PC-9 (cell line): ENCODE results near the gene METTL9. TPM values are rescaled to one million over a fixed set of nuclear protein-coding genes. Genes with fewer than 3 reads are reported as not detected.

Experiments used
- BruUV-seq: library from RNA; stranded (reverse); fragments of 400-500 nt; replicated peaks from 2 replicates; lab custom pipeline; 2021; lab: Mats Ljungman, UMichigan
- CTCF ChIA-PET: fragments of 300-600 bp; sonication (Branson Sonifier 250); formaldehyde crosslinking; loops from one replicate; lab custom pipeline; 2022; ENCODE audit warnings: antibody characterized with exemption; lab: Charles Lee
- POLR2A ChIA-PET: fragments of 300-600 bp; sonication (Branson Sonifier 250); formaldehyde crosslinking; loops from one replicate; lab custom pipeline; 2022; ENCODE audit warnings: antibody characterized with exemption; ENCODE audit not compliant: unreplicated experiment; lab: Charles Lee
- DNase-seq, 2 experiments: peaks; one replicate each; pipeline versions ENCODE4 v3.0.0 to v3.0.0-alpha.2; 2015 to 2022; ENCODE audit warnings: mixed read lengths in 1 of 2
- H2AFZ ChIP-seq: fragments of 200-600 bp; sonication (generic); 2 replicates; pipeline ENCODE4 v1.8.1; 2017; ENCODE audit warnings: antibody characterized with exemption
- H3F3A ChIP-seq: fragments of 200-600 bp; sonication (generic); 2 replicates; pipeline ENCODE4 v1.8.1; 2017; ENCODE audit warnings: antibody characterized with exemption, mild to moderate bottlenecking, low read depth; ENCODE audit not compliant: insufficient read depth
- H3K27ac ChIP-seq: fragments of 200-600 bp; sonication (generic); 2 replicates; pipeline ENCODE4 v1.6.1; 2016; ENCODE audit warnings: mixed run types
- H3K27me3 ChIP-seq: fragments of 200-600 bp; sonication (generic); 2 replicates; pipeline ENCODE4 v1.6.1; 2016; ENCODE audit warnings: low read depth, mixed run types; ENCODE audit not compliant: insufficient read depth
- H3K36me3 ChIP-seq: fragments of 200-600 bp; sonication (generic); 2 replicates; pipeline ENCODE4 v1.6.1; 2016; ENCODE audit warnings: low read depth, mixed run types
- H3K4me1 ChIP-seq: fragments of 200-600 bp; sonication (generic); replicated peaks from 2 replicates; pipeline ENCODE4 v1.6.1; 2016; ENCODE audit warnings: mixed run types; ENCODE audit not compliant: insufficient read depth
- H3K4me2 ChIP-seq: fragments of 200-600 bp; sonication (generic); 2 replicates; pipeline ENCODE4 v1.6.1; 2017; ENCODE audit warnings: mixed run types
- H3K4me3 ChIP-seq: fragments of 200-600 bp; sonication (generic); 2 replicates; pipeline ENCODE4 v1.6.1; 2016; ENCODE audit warnings: mixed run types
- H3K79me2 ChIP-seq: fragments of 200-600 bp; sonication (generic); 2 replicates; pipeline ENCODE4 v1.6.1; 2017; ENCODE audit warnings: low read depth, mixed run types
- H3K9me2 ChIP-seq: fragments of 200-600 bp; sonication (generic); 2 replicates; pipeline ENCODE4 v1.8.1; 2017; ENCODE audit warnings: mild to moderate bottlenecking; ENCODE audit not compliant: insufficient read depth
- H3K9me3 ChIP-seq: fragments of 200-600 bp; sonication (generic); 2 replicates; pipeline ENCODE4 v1.8.1; 2016; ENCODE audit warnings: low read depth; ENCODE audit not compliant: insufficient read depth
- H4K20me1 ChIP-seq: fragments of 200-600 bp; sonication (generic); 2 replicates; pipeline ENCODE4 v1.8.1; 2017; ENCODE audit not compliant: insufficient read depth
- EZH2 ChIP-seq: fragments of 200-600 bp; sonication (generic); IDR thresholded peaks from 2 replicates; pipeline ENCODE4 v1.8.0; 2017; ENCODE audit warnings: antibody characterized with exemption, low read depth
- intact Hi-C: fragments of 100-400 bp; cut with micrococcal nuclease; formaldehyde crosslinking; loops from one replicate; pipeline ENCODE4 v1.10.0; 2022; ENCODE audit not compliant: unreplicated experiment
- total RNA-seq: library from RNA; stranded (reverse); gene quantifications from 2 replicates; pipeline ENCODE4 v1.2.3, GENCODE V29; 2021
- TF ChIP-seq, protein P1 (sequence below): fragments of 200-600 bp; sonication (generic); conservative IDR thresholded peaks from 2 replicates; pipeline ENCODE4 v1.6.1; 2017; ENCODE audit warnings: mixed run types, antibody characterized with exemption, mild to moderate bottlenecking, moderate library complexity

The METTL9 gene
- total RNA-seq, 1 experiment from 2014 or later, result 136 TPM

DNA sequence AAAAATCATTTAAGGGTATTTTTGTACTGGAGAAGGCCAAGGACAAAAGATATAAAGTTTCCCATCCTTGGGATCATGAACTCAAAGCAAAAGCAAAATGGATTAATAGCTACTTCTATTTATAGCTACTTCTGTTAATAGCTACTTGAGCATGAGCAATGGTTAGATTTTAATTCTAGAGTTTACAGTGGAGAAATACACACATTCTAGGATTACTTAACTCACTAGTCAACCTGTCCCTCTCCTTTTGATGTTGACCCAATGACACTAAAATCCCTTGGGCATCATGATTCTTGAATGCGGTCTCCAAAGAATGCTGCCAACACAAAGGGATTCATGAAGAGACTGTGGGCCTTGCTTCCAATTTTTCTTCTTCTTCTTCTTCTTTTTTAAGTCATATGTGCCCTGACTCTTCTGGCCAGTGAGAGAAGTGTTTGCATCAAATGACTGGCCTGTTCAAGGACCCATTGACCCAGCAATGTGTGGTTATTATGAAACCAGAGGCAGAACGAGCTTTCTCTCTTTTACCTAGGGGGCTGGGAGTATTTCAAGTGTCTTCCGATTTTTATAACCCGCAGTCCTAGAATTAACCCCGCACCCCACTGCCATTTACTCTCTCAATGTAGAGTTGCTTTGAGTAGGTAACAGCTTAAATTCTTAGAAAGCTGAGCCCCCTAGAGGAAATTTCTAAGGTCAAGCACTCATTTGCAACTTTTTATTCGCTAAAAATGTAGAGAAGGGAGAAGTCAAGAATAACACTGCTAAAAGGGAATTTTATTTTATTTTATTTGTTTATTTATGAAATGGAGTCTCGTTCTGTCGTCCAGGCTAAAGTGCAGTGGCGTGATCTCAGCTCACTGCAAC lies 99.0 kb downstream of the METTL9 start:
- ChIA-PET POLR2A (no interaction called here), CTCF (no interaction called here)
- TF ChIP-seq EZH2, result no peak
- TF ChIP-seq, protein P1, sequence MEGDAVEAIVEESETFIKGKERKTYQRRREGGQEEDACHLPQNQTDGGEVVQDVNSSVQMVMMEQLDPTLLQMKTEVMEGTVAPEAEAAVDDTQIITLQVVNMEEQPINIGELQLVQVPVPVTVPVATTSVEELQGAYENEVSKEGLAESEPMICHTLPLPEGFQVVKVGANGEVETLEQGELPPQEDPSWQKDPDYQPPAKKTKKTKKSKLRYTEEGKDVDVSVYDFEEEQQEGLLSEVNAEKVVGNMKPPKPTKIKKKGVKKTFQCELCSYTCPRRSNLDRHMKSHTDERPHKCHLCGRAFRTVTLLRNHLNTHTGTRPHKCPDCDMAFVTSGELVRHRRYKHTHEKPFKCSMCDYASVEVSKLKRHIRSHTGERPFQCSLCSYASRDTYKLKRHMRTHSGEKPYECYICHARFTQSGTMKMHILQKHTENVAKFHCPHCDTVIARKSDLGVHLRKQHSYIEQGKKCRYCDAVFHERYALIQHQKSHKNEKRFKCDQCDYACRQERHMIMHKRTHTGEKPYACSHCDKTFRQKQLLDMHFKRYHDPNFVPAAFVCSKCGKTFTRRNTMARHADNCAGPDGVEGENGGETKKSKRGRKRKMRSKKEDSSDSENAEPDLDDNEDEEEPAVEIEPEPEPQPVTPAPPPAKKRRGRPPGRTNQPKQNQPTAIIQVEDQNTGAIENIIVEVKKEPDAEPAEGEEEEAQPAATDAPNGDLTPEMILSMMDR, result no peak
- no peaks in the 10 kb centered on the region for H3K27me3 ChIP-seq
- H3K9me2 ChIP-seq, result no peaks in the 10 kb centered on the region
- H3K4me2 ChIP-seq, result no peak overlapping the region
- intact Hi-C loops, result no loop called here
- H3F3A ChIP-seq, result no peaks in the 10 kb centered on the region
- H3K9me3 ChIP-seq, result no peaks in the 10 kb centered on the region
- H2AFZ ChIP-seq, result no peak overlapping the region
- no peaks in the 10 kb centered on the region for H3K36me3 ChIP-seq
- H4K20me1 ChIP-seq, result no peaks in the 10 kb centered on the region
- no TSS peak for BruUV-seq
- no peaks in the 10 kb centered on the region for H3K4me1 ChIP-seq
- H3K27ac ChIP-seq, result no peak overlapping the region
- no peaks in the 10 kb centered on the region for H3K79me2 ChIP-seq
- no peak overlapping the region for H3K4me3 ChIP-seq
- DNase-seq, result no peak

- intact Hi-C loops, result no loop called here
- BruUV-seq, result no TSS peak
- CTCF ChIA-PET, result no interaction called here
Observed at GRCh38 chr16:21701271-21701670, 101.9 kb downstream of the METTL9 start.

GRCh38 chr16:21702276-21702675 lies 102.9 kb downstream of the METTL9 start:
- no peaks in the 10 kb centered on the region for H3K4me1 ChIP-seq
- no peaks in the 10 kb centered on the region for H4K20me1 ChIP-seq
- H3K4me2 ChIP-seq, result no peak overlapping the region
- no peaks in the 10 kb centered on the region for H3K36me3 ChIP-seq
- ChIA-PET POLR2A (no interaction called here), CTCF (no interaction called here)
- no peak overlapping the region for H3K27ac ChIP-seq
- no peaks in the 10 kb centered on the region for H3K9me3 ChIP-seq
- H2AFZ ChIP-seq, result no peak overlapping the region
- no peak for DNase-seq
- BruUV-seq, result no TSS peak
- no peaks in the 10 kb centered on the region for H3K9me2 ChIP-seq
- no peak overlapping the region for H3K4me3 ChIP-seq
- no peaks in the 10 kb centered on the region for H3K79me2 ChIP-seq
- H3K27me3 ChIP-seq, result no peaks in the 10 kb centered on the region
- intact Hi-C loops, result no loop called here
- H3F3A ChIP-seq, result no peaks in the 10 kb centered on the region
- TF ChIP-seq, protein P1, result no peak
- no peak for TF ChIP-seq EZH2

More at GRCh38 chr16:21701271-21701670, 101.9 kb downstream of the METTL9 start:
- no peak overlapping the region for H3K27ac ChIP-seq
- no peak for TF ChIP-seq EZH2
- TF ChIP-seq, protein P1, result no peak
- H3F3A ChIP-seq, result no peaks in the 10 kb centered on the region
- H3K4me2 ChIP-seq, result no peak overlapping the region
- H3K36me3 ChIP-seq, result no peaks in the 10 kb centered on the region
- H3K4me3 ChIP-seq, result no peak overlapping the region
- H3K27me3 ChIP-seq, result no peaks in the 10 kb centered on the region
- no peaks in the 10 kb centered on the region for H3K79me2 ChIP-seq
- H3K4me1 ChIP-seq, result no peaks in the 10 kb centered on the region
- H3K9me3 ChIP-seq, result no peaks in the 10 kb centered on the region
- POLR2A ChIA-PET, result interaction anchor here (0.5 kb wide), 1 partner anchor 398 kb away, joined by 4 read pairs; no protein-coding TSS in a partner anchor
- H4K20me1 ChIP-seq, result no peaks in the 10 kb centered on the region
- H3K9me2 ChIP-seq, result no peaks in the 10 kb centered on the region
- no peak for DNase-seq
- H2AFZ ChIP-seq, result no peak overlapping the region
